OCI-LY7 (cell line): Measurements from ENCODE around the gene SEPHS2. TPM values are rescaled to one million over a fixed set of nuclear protein-coding genes. Genes with fewer than 3 reads are reported as not detected.
A peak's percentile ranks its signal among the peaks of the same experiment; 100 is the strongest.
"Not testable (repeated sequence)": the region's sequence is repeated elsewhere in the genome, so short reads cannot be mapped to it uniquely, and the experiment has no call there.

Source experiments
- BruUV-seq: library from RNA; stranded (reverse); fragments of 400-500 nt; replicated peaks from 2 replicates; lab custom pipeline; 2021; lab: Mats Ljungman, UMichigan
- CTCF ChIA-PET: fragments of 300-600 bp; sonication (Branson Sonifier 250); formaldehyde crosslinking; loops from one replicate; lab custom pipeline; 2022; ENCODE audit warnings: antibody characterized with exemption; ENCODE audit not compliant: unreplicated experiment; lab: Charles Lee
- POLR2A ChIA-PET: fragments of 300-600 bp; sonication (Branson Sonifier 250); formaldehyde crosslinking; loops from one replicate; lab custom pipeline; 2022; ENCODE audit warnings: antibody characterized with exemption; lab: Charles Lee
- DNase-seq: peaks from one replicate; pipeline ENCODE4 v3.0.0-alpha.2; 2015; ENCODE audit warnings: low spot score
- H2AFZ ChIP-seq: fragments of 200-600 bp; sonication (generic), shearing (Covaris generic); 2 replicates; pipeline ENCODE4 v1.6.1; 2014; ENCODE audit warnings: mild to moderate bottlenecking, antibody characterized with exemption, low read length, moderate library complexity
- H3K27ac ChIP-seq: fragments of 200-600 bp; sonication (generic); 2 replicates; pipeline ENCODE4 v1.5.1; 2014; ENCODE audit warnings: mixed run types, low read depth, mild to moderate bottlenecking, moderate library complexity, low read length, inconsistent platforms; ENCODE audit not compliant: poor library complexity, severe bottlenecking
- H3K36me3 ChIP-seq: fragments of 200-600 bp; sonication (generic); 2 replicates; pipeline ENCODE4 v1.6.1; 2014; ENCODE audit warnings: mild to moderate bottlenecking, antibody characterized with exemption, low read length, moderate library complexity, mixed read lengths; ENCODE audit not compliant: insufficient read depth
- H3K4me1 ChIP-seq: fragments of 200-600 bp; sonication (generic); 2 replicates; pipeline ENCODE4 v1.5.1; 2014; ENCODE audit warnings: mild to moderate bottlenecking, low read length; ENCODE audit not compliant: insufficient read depth, poor library complexity, severe bottlenecking
- H3K4me2 ChIP-seq: fragments of 200-600 bp; sonication (generic); 2 replicates; pipeline ENCODE4 v1.6.1; 2014; ENCODE audit warnings: mild to moderate bottlenecking, low read length
- H3K4me3 ChIP-seq: fragments of 200-600 bp; sonication (generic); 2 replicates; pipeline ENCODE4 v1.5.1; 2014; ENCODE audit warnings: mild to moderate bottlenecking, low read depth, low read length; ENCODE audit not compliant: poor library complexity, severe bottlenecking
- H3K79me2 ChIP-seq: fragments of 200-600 bp; sonication (generic); 2 replicates; pipeline ENCODE4 v1.6.1; 2016; ENCODE audit warnings: low read depth, mild to moderate bottlenecking, low read length, moderate library complexity, mixed read lengths; ENCODE audit not compliant: insufficient read depth
- H3K9me2 ChIP-seq: fragments of 200-600 bp; sonication (generic); 2 replicates; pipeline ENCODE4 v1.6.1; 2016; ENCODE audit warnings: mild to moderate bottlenecking, low read length, mixed read lengths; ENCODE audit not compliant: insufficient read depth
- H3K9me3 ChIP-seq: fragments of 200-600 bp; sonication (generic); 2 replicates; pipeline ENCODE4 v1.6.1; 2014; ENCODE audit warnings: mild to moderate bottlenecking, mixed run types, low read length, mixed read lengths
- H4K20me1 ChIP-seq: fragments of 200-600 bp; sonication (generic); 2 replicates; pipeline ENCODE4 v1.6.1; 2014; ENCODE audit warnings: mild to moderate bottlenecking, antibody characterized with exemption, low read length, moderate library complexity, mixed read lengths; ENCODE audit not compliant: insufficient read depth
- CTCF ChIP-seq: fragments of 200-600 bp; sonication (generic); conservative IDR thresholded peaks from 2 replicates; pipeline ENCODE4 v1.5.1; 2014; ENCODE audit warnings: mild to moderate bottlenecking, antibody characterized with exemption, low read length, moderate library complexity, mixed read lengths
- EZH2phosphoT487 ChIP-seq: fragments of 200-600 bp; sonication (generic); IDR thresholded peaks from 2 replicates; pipeline ENCODE4 v1.6.1; 2018; ENCODE audit warnings: low read depth, borderline replicate concordance, mild to moderate bottlenecking, mixed run types, antibody characterized with exemption, low read length, moderate library complexity, mixed read lengths
- intact Hi-C: fragments of 100-400 bp; cut with micrococcal nuclease; formaldehyde crosslinking; loops from one replicate; pipeline ENCODE4 v1.10.0; 2022; ENCODE audit not compliant: unreplicated experiment
- total RNA-seq, 2 experiments: library from RNA; depleted of rRNA in 1 of 2; stranded (reverse); fragments of >200 nt in 1 of 2; shearing (Covaris generic) in 1 of 2; gene quantifications; 2 replicates each; pipeline ENCODE4 v1.2.3, GENCODE V29; 2014 to 2022

SEPHS2 gene
- total RNA-seq, 2 experiments from 2014 or later, result 14.4 to 64.2 TPM

GRCh38 chr16:30397056-30397455 is 48.6 kb downstream of the SEPHS2 start:
- no peak overlapping the region for H3K4me3 ChIP-seq
- no peaks in the 10 kb centered on the region for H3K9me2 ChIP-seq
- peaks cover 17% of the 10 kb centered on the region for H3K79me2 ChIP-seq
- 0 out of 2 replicates have a peak overlapping the region, but pooled peaks have one; percentile 6 for H3K4me2 ChIP-seq
- no peak for DNase-seq
- intact Hi-C loops, result no loop called here
- H3K4me1 ChIP-seq, result peaks cover 23% of the 10 kb centered on the region
- H3K36me3 ChIP-seq, result peaks cover 30% of the 10 kb centered on the region
- BruUV-seq, result no TSS peak
- H3K27ac ChIP-seq, result no peak overlapping the region
- 0 out of 2 replicates have a peak, but pooled peaks cover 5% of the 10 kb centered on the region for H4K20me1 ChIP-seq
- H3K9me3 ChIP-seq, result no peaks in the 10 kb centered on the region
- TF ChIP-seq EZH2phosphoT487 (no peak), CTCF (no peak)
- H2AFZ ChIP-seq, result no peak overlapping the region
- POLR2A ChIA-PET, result interaction anchor here (0.6 to 1.4 kb wide), 3 partner anchors 11 to 25 kb away, joined by 3 to 5 read pairs (median 3); partner anchors contain the start of gene ZNF771
- CTCF ChIA-PET, result no interaction called here

- peaks cover 23% of the 10 kb centered on the region for H3K4me1 ChIP-seq
- TSS peak; percentile 70 for BruUV-seq
- peaks cover 17% of the 10 kb centered on the region for H3K79me2 ChIP-seq
- H3K27ac ChIP-seq, H3K9me3 ChIP-seq, H3K9me2 ChIP-seq, H4K20me1 ChIP-seq, intact Hi-C loops, H2AFZ ChIP-seq, DNase-seq, CTCF ChIA-PET: not testable (repeated sequence)
- peak overlapping the region; percentile 85 for H3K4me2 ChIP-seq
- POLR2A ChIA-PET, result interaction anchor here (1.0 to 3.3 kb wide), 3 partner anchors 11 to 25 kb away, joined by 3 to 22 read pairs (median 3); partner anchors contain the start of genes SEPTIN1 and ZNF771
- peak overlapping the region; percentile 89 for H3K4me3 ChIP-seq
- peaks cover 30% of the 10 kb centered on the region for H3K36me3 ChIP-seq
These were observed 49.0 kb downstream of the SEPHS2 start for GRCh38 chr16:30396627-30397026.

- no peak overlapping the region for H2AFZ ChIP-seq
- intact Hi-C loops, result loop anchor here (1.0 kb wide), 1 partner anchor 18 kb away; no protein-coding TSS in a partner anchor
- ChIA-PET CTCF (no interaction called here), POLR2A (interaction anchor here (1.1 to 3.3 kb wide), 6 partner anchors 12 to 46 kb away, joined by 3 to 22 read pairs (median 4); partner anchors contain the start of genes SEPTIN1 and ZNF771)
- BruUV-seq, result no TSS peak
- H4K20me1 ChIP-seq, result 0 out of 2 replicates have a peak, but pooled peaks cover 5% of the 10 kb centered on the region
- DNase-seq, result no peak
- peak overlapping the region; percentile 44 for H3K27ac ChIP-seq
- no peaks in the 10 kb centered on the region for H3K9me2 ChIP-seq
- no peak for TF ChIP-seq CTCF
- peaks cover 23% of the 10 kb centered on the region for H3K4me1 ChIP-seq
- H3K36me3 ChIP-seq, result peaks cover 30% of the 10 kb centered on the region
- peak overlapping the region; percentile 85 for H3K4me2 ChIP-seq
- no peaks in the 10 kb centered on the region for H3K9me3 ChIP-seq
- peaks cover 17% of the 10 kb centered on the region for H3K79me2 ChIP-seq
- H3K4me3 ChIP-seq, result peak overlapping the region; percentile 89
These were observed 49.6 kb downstream of the SEPHS2 start for GRCh38 chr16:30395992-30396585.
